Activated CD8-positive, alpha-beta memory T cell treated with anti-CD3 and anti-CD28 coated beads, Interleukin-2, amount 50 U/mL, for 1 hour (primary cell): ENCODE results near the gene ATP6V1B1.
"Not testable (repeated sequence)": the region's sequence is repeated elsewhere in the genome, so short reads cannot be mapped to it uniquely, and the experiment has no call there.

Experiments used
- DNase-seq: peaks from one replicate; pipeline ENCODE4 v3.0.0-alpha.2; 2020; ENCODE audit errors: extremely low read depth

ATP6V1B1 gene

GRCh38 chr2:71005271-71006202 lies 69.8 kb downstream of the ATP6V1B1 start:
- DNase-seq = no peak

- no peak for DNase-seq
Measured at GRCh38 chr2:71006323-71006722, 70.6 kb downstream of the ATP6V1B1 start.

GRCh38 chr2:71006955-71007799 lies 71.5 kb downstream of the ATP6V1B1 start:
- DNase-seq = no peak

DNA sequence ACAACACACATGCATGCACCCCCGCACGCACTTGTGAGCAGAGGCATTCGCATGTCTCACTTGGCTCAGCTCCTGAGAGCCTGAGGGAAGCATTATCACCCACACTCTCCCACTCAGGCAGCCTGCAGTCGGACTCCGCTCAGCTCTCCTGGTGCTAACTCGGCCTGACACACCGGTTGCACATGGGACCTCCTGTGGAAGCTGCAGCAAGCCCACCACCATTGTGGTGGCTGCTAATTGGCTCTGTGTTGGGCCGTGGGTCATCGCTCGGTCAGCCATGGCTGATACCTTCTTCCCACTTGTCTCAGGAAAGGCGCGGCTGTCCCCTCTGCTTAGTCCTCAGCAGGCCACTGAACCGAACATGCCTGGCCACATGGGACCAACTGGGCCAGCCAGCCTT lies 72.6 kb downstream of the ATP6V1B1 start:
- DNase-seq = no peak

DNA sequence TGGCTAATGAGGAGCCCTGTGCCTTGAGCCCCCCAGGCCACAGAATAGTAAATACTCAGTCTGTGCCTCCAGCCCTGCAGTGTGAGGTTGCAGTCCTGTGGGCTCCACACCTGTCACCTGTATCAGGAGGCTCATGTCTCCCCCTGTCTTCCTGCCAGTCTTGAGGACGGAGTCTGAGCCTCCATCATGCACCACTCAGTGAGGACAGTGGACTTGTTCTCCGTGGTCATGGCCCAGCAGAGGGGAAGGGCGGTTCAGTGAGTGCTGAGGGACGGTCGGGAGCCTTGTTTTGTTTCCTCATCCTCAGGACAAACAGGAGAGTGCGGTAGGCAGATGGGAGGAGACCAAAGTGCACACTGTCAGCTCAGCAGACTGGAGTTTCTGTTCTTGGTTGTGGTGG lies 76.1 kb downstream of the ATP6V1B1 start:
- not testable (repeated sequence) for DNase-seq
